ENCODE measurements around the gene ANAPC13.

ANAPC13 gene

GRCh38 chr3:134448664-134449063 lies 37.1 kb downstream of the ANAPC13 start:
- no peak for DNase-seq

- DNase-seq = no peak
These were observed 38.4 kb downstream of the ANAPC13 start for GRCh38 chr3:134447351-134447750.

- DNase-seq = no peak
These were observed 39.0 kb downstream of the ANAPC13 start for GRCh38 chr3:134446800-134447199.

GRCh38 chr3:134445636-134446035 lies 40.1 kb downstream of the ANAPC13 start:
- no peak for DNase-seq

- DNase-seq = no peak
These were observed 40.7 kb downstream of the ANAPC13 start for GRCh38 chr3:134445095-134445494.

GRCh38 chr3:134441821-134442220 lies 44.0 kb downstream of the ANAPC13 start:
- no peak for DNase-seq

GRCh38 chr3:134441321-134441720 lies 44.5 kb downstream of the ANAPC13 start:
- no peak for DNase-seq

GRCh38 chr3:134437211-134437752 lies 48.5 kb downstream of the ANAPC13 start:
- no peak for DNase-seq

GRCh38 chr3:134432236-134432635 lies 53.5 kb downstream of the ANAPC13 start:
- DNase-seq = no peak

GRCh38 chr3:134430950-134431445 lies 54.8 kb downstream of the ANAPC13 start:
- DNase-seq = no peak

GRCh38 chr3:134430174-134430573 lies 55.6 kb downstream of the ANAPC13 start:
- no peak for DNase-seq

GRCh38 chr3:134428401-134428800 lies 57.4 kb downstream of the ANAPC13 start:
- no peak for DNase-seq

Data from activated CD4-positive, alpha-beta T cell treated with anti-CD3 and anti-CD28 coated beads for 4 hours (primary cell).